Ovary (tissue), 3 donors: ENCODE data around the gene LMTK2.

ENCODE experiments used
- EP300 ChIP-seq: sonication (generic); formaldehyde crosslinking; IDR thresholded peaks from one replicate; pipeline ENCODE4 v1.6.1; 2017; ENCODE audit warnings: antibody characterized with exemption
- POLR2A ChIP-seq: fragments of 450-650 bp; IDR thresholded peaks from one replicate; pipeline ENCODE4 v1.6.1; 2017; ENCODE audit warnings: antibody characterized with exemption, mild to moderate bottlenecking, moderate library complexity
- TF ChIP-seq, protein P1 (sequence below), 3 donors: fragments of 450-650 bp in 2 of 3; fragments of 200-600 bp in 1 of 3; IDR thresholded peaks; one replicate each; pipeline versions ENCODE4 v1.5.1 to v1.8.0; 2016 to 2022; ENCODE audit warnings: antibody characterized with exemption in 3 of 3, mild to moderate bottlenecking in 1 of 3
- donor health status: DM: no; HTN: no; CAD: no.

DNA sequence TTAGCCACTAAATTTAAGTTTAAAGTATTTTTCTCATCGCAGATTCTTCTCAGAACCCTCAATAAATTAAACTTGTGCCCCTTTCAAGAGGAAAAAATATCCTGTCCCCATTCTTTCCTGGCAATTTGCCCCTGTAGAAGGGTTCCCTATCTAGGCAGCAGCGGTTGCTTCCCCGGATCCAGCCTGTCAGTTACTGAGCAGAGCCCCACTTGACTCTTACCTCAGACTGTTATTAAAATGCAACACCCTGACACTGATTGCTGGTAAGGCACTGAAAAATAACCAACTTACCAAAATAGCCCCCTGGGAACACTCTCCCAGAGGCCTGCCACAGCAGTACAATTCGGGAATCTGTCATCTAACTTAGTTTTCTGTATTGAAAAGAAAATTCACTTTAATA is 13.9 kb downstream of the LMTK2 start:
- TF ChIP-seq POLR2A (no peak), EP300 (no peak)
- TF ChIP-seq, protein P1, sequence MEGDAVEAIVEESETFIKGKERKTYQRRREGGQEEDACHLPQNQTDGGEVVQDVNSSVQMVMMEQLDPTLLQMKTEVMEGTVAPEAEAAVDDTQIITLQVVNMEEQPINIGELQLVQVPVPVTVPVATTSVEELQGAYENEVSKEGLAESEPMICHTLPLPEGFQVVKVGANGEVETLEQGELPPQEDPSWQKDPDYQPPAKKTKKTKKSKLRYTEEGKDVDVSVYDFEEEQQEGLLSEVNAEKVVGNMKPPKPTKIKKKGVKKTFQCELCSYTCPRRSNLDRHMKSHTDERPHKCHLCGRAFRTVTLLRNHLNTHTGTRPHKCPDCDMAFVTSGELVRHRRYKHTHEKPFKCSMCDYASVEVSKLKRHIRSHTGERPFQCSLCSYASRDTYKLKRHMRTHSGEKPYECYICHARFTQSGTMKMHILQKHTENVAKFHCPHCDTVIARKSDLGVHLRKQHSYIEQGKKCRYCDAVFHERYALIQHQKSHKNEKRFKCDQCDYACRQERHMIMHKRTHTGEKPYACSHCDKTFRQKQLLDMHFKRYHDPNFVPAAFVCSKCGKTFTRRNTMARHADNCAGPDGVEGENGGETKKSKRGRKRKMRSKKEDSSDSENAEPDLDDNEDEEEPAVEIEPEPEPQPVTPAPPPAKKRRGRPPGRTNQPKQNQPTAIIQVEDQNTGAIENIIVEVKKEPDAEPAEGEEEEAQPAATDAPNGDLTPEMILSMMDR (IDR thresholded peaks at IDR 0.05): no peak
